NCI-H187 (cell line): Measurements from ENCODE around the gene SLC35D2.
"Not testable (repeated sequence)": the region's sequence is repeated elsewhere in the genome, so short reads cannot be mapped to it uniquely, and the experiment has no call there.

ENCODE experiments used
- DNase-seq, 2 experiments: peaks; one replicate each; lab custom pipeline; 2025; lab: John Stamatoyannopoulos, UW

The SLC35D2 gene

DNA sequence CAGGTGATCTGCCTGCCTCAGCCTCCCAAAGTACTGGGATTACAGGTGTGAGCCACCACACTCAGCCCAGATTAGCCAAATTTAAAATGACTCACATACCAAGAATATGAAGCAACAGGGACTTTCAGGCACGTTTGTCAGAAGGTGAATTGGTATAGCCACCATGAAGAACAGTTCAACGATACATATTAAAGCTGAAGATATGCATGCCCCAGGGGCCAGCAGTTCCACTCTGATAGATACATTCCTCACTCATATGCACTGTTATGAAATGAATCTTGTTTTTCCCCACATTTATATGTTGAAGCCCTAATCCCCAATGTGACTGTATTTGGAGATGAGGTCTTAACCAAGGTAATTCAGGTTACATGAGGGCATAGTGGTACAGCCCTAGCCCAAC is 22.5 kb downstream of the SLC35D2 start:
- no peak for DNase-seq

DNA sequence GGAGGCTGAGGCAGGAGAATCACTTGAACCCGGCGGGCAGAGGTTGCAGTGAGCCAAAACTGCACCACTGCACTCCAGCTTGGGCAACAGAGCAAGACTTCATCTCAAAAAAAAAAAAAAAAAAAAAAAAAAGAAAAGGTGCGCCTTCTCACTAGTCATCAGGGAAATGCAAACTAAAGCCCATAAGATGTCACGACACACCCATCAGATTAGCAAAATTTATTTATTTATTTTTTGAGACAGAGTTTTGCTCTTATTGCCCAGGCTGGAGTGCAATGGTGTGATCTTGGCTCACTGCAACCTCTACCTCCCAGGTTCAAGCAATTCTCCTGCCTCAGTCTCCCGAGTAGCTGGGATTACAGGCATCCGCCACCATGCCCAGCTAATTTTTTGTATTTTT is 23.0 kb downstream of the SLC35D2 start:
- not testable (repeated sequence) for DNase-seq

DNA sequence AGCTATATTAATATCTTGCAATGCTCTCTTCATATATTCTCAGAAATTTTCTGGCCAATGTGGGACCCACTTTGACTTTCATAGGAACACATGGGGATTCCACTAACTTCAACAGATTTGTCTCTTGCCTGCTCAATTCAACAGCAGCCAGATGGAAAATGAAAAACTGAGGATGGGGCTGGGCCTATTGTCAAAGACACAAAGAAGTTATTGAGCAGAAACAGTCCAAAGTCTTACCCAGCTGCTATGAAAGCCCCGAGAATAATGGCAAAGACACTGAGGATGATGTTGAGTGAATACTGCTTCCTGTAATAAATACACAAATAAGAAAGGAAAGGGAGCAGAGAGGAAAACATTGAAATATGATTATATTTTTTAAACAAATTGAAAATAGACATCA is 32.6 kb downstream of the SLC35D2 start:
- no peak for DNase-seq

DNA sequence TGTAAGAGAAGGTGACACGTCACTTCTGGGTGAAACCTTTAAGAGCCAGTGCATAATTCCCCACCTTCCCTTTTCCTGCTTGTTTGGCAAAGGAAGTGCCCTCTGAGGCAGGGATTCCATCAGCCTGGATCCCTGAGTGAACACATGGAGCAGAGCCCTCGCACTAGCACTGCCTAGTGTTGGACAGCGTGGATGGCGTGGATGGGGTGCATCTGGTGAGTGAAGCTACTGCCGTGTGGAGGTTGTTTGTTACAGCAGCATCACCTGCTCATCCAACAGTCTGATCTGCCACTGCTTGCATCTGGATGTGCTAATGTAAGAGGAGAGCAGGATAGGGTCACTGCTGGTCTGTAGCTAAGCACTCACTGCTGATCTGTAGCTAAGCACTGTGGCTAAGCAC is 35.2 kb downstream of the SLC35D2 start:
- no peak for DNase-seq

DNA sequence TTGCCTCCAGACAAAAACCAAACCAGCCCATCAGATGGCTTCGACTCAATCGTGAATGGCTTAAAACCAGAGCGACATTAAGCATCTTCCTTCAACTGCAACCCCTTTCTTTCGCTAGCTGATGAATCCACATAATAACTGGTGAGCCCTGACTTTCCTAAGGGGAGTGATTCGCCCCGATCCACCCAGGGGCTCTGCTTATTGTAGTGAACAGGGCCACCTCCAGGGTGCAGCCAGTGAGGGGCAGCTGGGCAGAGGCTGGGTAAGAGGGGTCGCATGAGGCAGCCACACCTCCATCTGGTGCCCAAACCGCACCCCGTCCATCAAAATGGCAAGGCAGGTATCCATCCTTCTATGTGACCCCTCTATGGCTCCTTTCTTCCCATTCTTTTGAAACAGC is 38.0 kb downstream of the SLC35D2 start:
- DNase-seq = no peak

DNA sequence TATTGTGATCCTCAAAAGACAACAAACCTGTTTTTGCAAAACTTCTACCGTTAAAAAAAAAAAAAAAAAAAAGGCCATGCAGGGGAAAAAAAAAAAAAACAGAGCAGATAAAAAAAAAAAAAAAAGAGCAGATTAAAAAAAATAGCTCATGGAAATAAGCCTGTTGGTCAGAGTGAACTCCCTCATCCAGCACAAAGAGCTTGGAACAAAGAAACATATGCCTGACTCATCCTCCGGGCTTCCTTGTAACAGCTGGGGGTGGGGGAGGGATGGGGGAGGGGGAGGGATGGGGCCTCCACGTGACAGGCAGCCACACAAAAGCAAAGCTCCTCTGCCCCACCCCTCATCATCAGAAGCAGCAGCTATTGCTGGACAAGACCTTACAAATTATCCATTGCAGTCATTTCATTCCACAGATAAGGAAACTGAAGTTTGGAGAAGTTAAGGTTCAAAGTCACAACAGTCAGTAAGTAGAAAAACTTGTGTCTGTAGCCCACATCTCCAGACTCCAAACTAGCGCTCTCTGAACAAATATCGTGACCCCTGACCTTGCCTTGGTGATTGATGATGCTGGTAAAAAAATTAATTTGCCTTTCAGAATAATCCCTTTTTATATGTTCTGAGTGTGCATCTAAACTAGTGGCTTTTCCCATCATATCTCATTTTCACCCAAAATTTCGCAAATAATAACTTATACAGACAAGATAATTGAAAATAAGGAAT is 38.9 kb downstream of the SLC35D2 start:
- no peak for DNase-seq

DNA sequence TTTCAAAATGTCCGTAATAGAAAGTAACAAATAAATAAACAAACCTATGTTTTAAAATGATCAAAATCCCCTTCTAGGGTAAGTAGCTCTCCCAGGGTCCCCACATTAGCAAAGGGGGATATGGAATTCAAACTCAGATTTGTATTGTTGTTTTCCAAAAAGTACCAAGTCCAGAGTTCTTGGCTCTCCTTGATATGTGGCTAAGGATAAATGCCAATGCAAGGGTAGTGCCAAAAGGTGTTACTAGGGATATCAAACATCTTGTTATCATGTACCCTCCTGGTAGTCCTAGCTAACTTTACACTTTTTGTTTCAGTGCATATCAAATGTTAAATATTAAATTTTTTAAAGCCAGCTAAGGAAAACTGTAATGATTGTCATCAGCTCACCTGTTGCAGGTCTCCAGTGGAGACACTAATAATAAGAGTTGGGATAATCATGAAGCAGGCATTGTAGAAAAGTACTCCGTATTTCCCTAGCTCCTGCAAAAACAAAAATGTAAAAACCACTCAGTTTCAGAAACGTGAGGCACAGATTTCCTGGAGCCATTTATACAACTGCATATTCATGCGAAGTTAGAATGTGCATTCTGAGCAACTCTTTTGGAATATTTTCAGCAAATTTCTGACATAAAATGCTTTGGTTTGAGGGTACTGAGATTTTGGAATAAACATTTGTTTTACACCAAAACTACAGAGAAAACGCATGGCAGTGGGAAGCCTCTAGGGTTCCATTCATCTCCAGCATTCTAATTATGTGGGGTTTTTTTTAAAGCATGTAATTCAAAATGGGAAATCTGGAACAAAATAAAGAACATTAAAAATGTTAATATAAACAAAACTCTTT is 39.8 kb downstream of the SLC35D2 start:
- no peak for DNase-seq

DNA sequence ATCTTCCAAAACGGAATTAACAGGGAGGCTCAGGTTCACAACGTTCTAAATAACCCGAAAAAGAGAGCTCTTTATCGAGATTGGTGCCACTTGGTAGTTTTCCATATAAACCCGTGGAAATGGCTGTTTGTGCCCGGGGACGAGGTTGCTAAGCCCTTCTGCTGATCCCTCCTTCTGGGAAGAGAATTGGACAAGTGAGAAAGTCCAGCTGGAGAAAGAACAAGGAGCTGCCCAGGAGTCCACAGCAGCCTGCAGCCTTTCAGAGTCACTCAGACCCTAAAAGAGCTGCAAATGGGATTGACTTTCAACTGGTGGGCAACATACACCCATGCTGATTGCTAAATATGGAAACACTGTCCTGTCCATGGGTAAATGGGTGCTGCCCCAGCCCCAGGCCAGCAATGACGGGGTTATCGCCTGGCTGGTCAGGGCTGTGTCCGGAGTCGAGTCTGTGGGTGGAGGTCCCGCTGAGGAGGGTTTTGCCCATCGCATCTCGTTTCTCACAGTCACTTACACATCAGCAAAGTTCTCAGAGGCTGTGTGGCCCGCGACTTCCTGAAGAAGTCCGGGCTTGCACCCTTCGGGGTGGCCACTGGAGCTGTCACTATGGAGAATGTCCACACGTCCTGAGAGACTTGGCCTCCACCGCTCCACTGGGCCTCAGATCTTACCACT is 40.8 kb downstream of the SLC35D2 start:
- no peak for DNase-seq

DNA sequence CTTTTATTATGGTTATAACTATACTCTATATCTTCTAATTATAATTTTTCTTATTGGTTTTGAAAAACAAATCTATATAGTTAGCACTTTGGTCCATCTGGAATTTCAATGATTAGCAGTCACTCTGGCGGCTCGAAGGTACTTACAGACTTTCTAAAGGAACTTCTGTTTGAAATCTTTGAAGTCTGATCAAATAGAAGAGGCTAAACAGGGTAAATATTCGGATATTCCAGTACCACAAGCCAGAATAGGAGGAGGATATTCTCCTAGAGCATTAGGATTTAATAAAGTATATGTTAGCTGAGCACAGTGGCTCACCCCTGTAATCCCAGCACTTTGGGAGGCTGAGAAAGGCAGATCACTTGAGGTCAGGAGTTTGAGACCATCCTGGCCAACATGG is 42.8 kb downstream of the SLC35D2 start:
- DNase-seq = no peak

DNA sequence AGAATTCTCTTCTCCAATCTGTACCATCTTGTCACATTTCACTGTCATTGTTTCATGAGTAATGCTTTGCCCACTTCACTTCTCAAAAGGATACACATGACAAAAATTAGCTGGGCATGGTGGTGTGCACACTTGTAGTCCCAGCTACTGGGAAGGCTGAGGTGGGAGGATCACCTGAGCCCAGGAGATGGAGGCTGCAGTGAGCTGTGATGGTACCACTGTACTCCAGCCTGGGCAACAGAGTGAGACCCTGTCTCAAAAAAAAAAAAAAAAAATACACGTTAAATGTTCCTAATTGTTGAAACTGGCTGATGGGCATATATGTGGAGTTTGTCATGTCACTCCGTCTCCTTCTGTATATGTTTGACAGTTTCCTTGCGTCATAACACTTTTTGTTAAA is 45.2 kb downstream of the SLC35D2 start:
- DNase-seq = no peak

DNA sequence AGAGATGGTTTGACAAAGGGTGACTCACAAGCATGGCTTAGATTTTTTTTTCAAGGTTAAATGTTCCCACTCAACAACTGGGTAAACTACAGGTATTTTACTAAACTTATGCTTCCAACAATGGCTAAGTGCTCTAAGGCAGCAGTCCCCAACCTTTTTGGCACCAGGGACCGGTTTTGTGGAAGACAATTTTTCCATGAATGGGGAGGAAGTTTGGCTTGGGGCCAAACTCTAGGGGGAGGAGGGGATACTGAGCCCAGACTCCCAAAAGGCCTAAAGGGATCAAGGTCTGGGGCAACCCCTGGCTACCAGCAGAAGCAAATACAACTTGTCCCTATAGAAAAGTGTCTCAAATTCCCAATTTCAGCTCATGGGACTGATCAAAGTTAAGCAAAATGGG is 49.6 kb downstream of the SLC35D2 start:
- DNase-seq = no peak

DNA sequence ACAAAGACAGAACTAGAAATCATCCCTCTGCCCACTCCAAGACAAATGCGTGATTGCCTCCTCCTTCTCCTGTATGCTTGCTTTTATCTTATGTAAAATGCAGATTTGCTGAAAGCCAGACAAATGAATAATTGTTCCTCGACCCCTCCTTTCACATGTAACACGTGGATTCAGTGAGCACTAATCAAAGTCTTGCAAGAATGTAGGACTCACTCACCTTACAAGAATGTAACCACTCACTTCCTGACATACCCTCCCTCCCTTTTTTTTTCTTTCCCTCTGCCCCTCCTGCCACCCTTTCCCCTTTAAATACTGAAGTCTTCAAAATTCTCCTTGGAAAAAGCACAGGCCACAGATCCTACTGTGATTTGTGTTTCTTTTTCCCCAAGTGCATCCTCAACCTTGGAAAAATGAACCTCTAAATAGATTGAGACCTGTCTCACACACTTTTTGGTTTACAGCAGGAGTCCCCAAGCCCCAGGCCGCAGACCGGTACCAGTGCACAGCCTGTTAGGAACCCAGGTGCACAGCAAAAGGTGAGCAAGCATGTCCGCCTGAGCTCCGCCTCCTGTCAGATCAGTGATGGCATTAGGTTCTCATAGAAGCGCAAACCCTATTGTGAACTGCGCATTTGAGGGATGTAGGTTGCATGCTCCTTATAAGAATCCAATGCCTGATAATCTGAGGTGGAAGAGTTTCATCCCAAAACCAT is 52.1 kb downstream of the SLC35D2 start:
- no peak for DNase-seq

DNA sequence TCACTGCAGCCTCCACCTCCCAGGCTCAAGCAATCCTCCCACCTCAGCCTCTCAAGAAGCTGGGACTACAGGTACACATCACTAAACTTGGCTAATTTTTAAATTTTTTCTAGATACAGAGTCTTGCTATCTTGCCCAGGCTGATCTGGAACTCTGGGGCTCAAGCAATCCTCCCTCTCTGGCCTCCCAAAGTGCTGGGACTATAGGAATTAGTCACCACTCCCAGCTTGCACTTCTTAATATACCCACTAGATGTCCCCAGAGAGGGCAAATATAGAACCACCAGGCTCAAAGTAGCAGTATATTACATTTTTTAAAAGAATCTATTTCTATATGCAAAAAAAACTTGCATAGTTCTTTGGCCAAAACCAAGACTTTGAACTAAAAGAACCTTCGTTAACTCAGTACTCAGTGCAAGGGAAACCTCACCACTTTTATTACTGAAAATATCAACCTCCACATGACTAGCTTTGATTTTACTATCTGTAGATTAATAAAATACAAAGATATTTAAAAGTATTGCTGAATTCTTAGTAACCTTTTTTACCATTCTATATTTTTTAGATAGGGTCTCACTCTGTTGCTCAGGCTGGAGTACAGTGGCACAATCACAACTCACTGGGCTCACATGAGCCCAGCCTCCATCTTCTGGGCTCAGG is 55.7 kb downstream of the SLC35D2 start:
- DNase-seq = no peak

DNA sequence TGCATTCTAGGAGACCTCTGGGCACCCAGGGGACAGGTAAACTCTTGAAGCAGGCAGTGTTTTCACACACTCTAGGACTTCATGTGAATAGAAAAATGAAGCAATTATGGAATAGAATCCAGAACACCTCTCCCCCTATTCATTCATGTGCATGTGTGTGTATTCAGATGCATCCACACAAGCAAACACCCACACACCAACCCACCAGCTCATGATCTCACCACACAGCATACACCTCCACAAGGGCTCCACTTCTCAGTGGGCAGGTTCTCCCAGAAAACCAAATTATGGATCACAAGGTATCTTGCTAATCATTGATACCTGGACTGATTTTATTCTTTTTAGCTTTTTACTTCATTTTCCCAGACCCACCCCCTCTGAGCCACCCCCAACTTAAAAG is 60.3 kb downstream of the SLC35D2 start:
- no peak for DNase-seq

DNA sequence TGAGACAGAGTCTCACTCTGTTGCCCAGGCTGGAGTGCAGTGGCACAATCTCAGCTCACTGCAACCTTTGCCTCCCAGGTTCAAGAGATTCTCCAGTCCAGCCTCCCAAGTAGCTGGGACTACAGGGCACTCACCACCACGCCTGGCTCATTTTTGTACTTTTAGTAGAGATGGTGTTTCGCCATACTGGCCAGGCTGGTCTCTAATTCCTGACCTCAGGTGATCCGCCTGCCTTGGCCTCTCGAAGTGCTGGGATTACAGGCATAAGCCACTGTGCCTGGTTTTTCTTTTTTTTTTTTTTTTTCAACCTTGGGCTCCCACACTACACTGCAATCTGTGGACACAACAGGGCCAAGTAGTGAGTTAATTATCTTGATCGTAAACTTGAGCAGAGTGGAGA is 60.8 kb downstream of the SLC35D2 start:
- not testable (repeated sequence) for DNase-seq

DNA sequence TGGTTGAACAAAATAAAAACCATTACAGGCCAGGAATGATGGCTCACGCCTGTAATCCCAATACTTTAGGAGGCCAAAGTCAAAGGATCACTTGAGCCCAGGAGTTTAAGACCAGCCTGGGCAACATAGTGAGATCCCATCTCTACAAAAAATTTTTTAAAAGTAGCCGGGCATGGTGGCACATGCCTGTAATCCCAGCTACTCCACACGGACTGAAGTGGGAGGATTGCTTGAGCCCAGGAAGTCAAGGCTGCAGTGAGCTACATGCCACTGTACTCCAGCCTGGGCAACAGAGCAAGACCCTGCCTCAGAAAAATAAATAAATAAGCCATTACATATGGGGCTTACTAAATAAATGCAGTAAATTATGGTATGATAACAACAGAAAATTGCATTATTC is 61.3 kb downstream of the SLC35D2 start:
- DNase-seq = not testable (repeated sequence)

DNA sequence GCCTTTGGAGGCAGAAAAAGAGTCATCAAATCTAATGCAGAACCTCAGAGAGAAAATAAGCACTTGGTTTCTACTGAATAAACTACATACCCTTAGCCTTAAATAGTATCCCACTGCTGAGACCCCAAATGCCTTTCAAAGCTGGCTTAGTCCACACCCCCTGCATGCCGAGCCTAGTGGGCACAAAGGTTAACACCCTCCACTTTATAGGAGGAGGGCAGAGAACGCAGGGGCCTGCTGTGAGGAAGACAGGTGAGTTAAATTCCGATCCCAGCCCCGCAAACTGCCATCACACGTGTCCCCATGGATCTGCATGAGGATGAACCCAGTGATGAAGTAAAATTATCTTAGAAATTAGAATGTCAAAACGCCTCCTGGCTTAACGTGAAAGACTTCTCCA is 62.0 kb downstream of the SLC35D2 start:
- no peak for DNase-seq

DNA sequence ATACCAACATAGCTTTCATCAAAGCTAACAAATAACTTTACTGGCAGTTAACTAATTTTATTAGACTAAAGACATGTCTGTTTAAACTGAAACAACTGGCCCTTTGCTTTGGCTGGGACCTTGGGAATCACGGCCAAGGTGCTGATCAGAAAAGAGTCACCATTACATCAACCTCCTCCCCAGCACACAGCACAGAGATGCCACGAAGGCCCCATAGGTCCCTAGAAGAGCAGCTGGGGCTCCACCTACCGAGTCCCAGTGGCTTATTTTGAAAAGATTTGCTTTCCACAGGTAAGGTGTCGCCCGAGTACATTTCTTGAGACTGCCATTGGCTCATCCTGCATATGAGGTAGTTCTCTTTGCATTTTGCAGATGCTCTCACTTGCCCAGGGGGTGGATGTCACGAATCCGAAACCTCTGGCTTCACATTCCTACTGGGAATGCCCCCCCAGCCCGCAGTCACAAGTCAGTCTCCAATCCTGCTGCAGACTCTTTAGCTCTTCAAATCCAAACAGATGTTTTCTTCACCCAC is 62.7 kb downstream of the SLC35D2 start:
- no peak for DNase-seq

DNA sequence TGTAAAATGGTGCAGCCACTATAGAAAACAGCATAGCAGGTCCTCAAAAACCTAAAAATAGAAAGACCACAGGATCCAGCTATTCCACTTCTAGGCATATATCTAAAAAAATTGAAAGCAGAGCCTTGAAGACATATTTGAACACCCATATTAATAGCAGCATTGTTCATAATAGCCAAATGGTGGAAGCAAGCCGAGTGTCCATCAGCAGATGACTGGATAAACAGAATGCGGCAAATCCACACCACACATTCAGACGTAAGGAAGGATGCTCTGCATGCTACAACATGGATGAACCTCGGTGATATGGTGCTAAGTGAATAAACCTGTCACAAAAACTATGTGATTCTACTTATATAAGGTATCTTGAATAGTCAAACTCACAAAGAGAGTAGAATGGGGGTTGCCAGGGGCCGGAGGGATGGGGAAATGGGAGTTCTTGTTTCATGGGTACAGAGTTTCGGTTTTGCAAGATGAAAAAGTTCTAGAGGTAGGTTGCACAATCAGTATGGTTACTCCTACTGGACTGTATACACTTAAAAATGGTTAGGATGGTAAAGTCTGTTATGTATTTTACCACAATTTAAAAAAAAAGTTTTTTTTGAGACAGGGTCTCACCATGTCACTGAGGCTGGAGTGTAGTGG is 64.5 kb downstream of the SLC35D2 start:
- no peak for DNase-seq

DNA sequence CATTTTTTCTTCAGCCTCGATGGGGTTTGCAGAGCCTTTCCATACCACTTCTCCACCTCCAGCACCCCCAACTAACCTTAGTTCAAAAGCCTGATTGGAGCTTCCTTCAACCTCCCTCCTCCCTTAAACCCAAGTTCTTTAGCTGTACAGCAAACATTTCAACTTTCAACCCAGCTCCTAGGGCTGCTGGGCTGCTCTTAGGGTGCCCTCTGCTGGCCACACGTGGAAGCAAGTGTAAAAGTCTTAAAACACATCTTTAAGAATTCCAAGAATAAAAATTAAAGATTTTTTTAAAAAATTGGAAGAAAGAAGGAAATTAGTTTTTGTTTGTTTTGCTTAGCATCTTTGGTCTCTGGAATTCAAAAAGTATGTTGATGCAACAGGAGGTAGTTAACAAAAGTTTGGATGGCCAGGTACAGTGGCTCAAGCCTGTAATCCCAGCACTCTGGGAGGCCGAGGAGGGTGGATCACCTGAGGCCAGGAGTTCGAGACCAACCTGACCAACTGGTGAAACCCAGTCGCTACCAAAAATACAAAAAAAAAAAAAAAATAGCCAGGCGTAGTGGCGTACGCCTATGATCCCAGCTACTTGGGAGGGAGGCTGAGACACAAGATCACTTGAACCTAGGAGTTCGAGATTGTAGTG is 66.1 kb downstream of the SLC35D2 start:
- no peak for DNase-seq

DNA sequence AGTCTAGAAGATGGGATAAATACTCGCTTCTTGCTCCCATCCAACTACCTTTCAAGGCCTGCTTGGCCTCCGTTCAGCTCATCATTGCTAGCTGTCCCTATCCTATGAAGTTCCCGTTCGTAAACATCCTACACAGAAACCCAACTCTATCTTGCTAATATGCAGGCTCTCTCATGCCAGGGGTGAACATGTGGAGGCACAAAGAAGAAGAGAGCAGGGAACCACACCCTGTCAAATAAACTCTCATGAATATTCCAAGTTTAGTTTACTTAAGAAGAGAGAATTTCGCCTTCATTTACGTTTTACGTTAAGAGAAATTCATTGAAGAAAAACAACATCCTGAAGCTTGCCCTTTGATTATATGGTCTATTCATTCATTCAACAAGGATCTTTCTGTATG is 73.7 kb downstream of the SLC35D2 start:
- no peak for DNase-seq
